ENCODE measurements around the gene RAB17. TPM values are rescaled to one million over a fixed set of nuclear protein-coding genes. Genes with fewer than 3 reads are reported as not detected.

The RAB17 gene
- total RNA-seq, 1 experiment from 2014 or later, result 0.21 TPM

- no peaks in the 10 kb centered on the region for H3K4me1 ChIP-seq (replicated peaks)
- H3K9me3 ChIP-seq (replicated peaks), result no peaks in the 10 kb centered on the region
- H3K27me3 ChIP-seq (replicated peaks), result no peaks in the 10 kb centered on the region
- H3K4me3 ChIP-seq, result no peak overlapping the region
- H3K36me3 ChIP-seq, result no peaks in the 10 kb centered on the region
- DNase-seq (ENCODE audit: low read depth in 1 of 2, low spot score in 2 of 2), result no peak
- no peak overlapping the region for H3K27ac ChIP-seq
These were observed 58.4 kb downstream of the RAB17 start for GRCh38 chr2:237532160-237532559.

DNA sequence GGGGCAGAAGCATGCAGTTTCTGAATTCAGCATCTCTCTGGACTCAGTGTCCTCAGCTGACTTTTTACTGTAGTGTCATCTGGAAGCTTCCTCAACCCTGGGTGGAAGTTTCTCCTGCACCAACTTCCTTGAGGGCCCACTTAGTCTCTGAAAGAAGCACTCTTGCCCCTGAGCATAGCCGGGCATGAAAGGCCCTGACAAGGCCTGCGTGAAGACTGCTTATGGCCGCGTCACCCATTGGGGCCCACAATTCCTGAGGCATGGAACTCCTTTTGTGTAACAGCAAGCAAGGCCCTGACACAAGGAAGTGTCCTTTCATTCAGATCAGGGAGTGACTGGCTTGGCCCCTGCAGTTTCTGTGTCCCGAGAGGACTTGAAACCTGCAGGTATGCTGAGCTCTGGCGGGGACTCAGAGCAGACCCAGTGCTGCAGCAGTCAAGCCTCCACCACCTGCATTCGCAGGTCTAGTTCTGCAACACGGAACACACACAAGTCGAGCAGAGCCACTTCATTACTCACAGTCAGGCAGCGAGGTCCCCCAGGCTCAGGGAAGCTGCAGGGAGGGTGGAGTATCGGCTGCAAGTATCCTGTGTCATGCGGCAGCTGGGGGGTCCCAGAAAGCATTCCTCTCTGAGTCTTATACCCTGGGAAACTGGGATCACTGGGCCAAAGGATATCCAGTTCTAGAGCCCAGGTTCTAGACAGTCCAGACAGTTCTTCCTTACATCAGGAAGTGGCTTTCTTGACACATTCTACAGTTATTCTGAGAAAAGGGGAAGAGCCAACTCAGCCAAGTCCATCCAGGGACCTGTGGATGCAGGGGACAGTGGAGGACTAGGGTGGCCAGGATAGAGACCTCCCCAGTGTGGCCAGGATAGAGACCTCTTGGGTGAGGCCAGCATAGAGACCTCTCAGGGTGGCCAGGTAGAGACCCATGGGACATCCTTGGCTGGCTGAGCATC lies 59.8 kb downstream of the RAB17 start:
- Histone ChIP-seq H3K9me3 (replicated peaks) (no peaks in the 10 kb centered on the region; the same call in 1 of the 2 replicates), H3K4me3 (no peak overlapping the region), H3K27me3 (replicated peaks) (no peaks in the 10 kb centered on the region), H3K4me1 (replicated peaks) (no peaks in the 10 kb centered on the region), H3K36me3 (no peaks in the 10 kb centered on the region), H3K27ac (no peak overlapping the region)
- DNase-seq (ENCODE audit: low read depth in 1 of 2, low spot score in 2 of 2), result no peak

GRCh38 chr2:237529452-237530402 lies 60.8 kb downstream of the RAB17 start:
- Histone ChIP-seq H3K27ac (no peak overlapping the region), H3K4me3 (no peak overlapping the region), H3K36me3 (no peaks in the 10 kb centered on the region), H3K4me1 (replicated peaks) (no peaks in the 10 kb centered on the region), H3K9me3 (replicated peaks) (no peaks in the 10 kb centered on the region; the same call in 1 of the 2 replicates), H3K27me3 (replicated peaks) (no peaks in the 10 kb centered on the region)
- DNase-seq (ENCODE audit: low read depth in 1 of 2, low spot score in 2 of 2), result no peak

DNA sequence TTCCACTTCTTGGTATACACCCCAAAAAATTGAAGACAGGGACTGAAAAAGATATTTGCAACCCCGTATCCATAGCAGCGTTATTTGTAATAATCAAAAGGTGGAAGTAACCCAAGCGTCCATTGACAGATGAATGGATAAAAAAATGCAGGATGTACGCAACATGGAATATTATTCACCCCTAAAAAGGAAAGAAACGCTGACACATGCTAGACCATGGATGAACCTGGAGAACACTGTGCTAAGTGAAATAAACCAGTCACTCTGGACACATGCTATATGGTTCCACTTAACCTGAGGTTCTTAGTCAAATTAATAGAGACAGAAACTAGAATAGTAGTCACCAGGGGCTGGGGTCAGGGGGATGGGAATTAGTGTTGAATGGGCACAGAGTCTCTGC lies 62.8 kb downstream of the RAB17 start:
- H3K27me3 ChIP-seq (replicated peaks), result no peaks in the 10 kb centered on the region
- DNase-seq (ENCODE audit: low read depth in 1 of 2, low spot score in 2 of 2), result no peak
- H3K36me3 ChIP-seq, result no peaks in the 10 kb centered on the region
- no peaks in the 10 kb centered on the region; the same call in 1 of the 2 replicates for H3K9me3 ChIP-seq (replicated peaks)
- no peaks in the 10 kb centered on the region for H3K4me1 ChIP-seq (replicated peaks)
- no peak overlapping the region for H3K4me3 ChIP-seq
- no peak overlapping the region for H3K27ac ChIP-seq

DNA sequence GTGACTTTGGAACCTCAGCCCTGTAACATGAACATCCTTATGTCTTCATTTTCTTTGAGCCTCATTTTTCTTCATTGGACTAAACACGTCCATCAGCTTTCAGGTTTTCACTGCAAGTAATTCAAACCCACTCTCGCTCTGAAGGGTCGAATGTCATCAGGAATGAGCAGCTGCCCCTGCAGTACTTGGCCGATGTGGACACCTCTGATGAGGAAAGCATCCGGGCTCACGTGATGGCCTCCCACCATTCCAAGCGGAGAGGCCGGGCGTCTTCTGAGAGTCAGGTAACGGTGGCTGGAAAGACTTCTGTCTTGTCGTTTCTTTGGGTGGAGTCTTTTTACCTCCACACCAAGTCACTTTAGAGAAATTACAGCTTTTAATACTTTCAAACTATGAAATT lies 63.3 kb downstream of the RAB17 start:
- Histone ChIP-seq H3K27ac (no peak overlapping the region), H3K36me3 (no peaks in the 10 kb centered on the region), H3K27me3 (replicated peaks) (no peaks in the 10 kb centered on the region), H3K4me3 (no peak overlapping the region), H3K4me1 (replicated peaks) (no peaks in the 10 kb centered on the region), H3K9me3 (replicated peaks) (no peaks in the 10 kb centered on the region; the same call in 1 of the 2 replicates)
- DNase-seq (ENCODE audit: low read depth in 1 of 2, low spot score in 2 of 2), result no peak

- Histone ChIP-seq H3K36me3 (no peaks in the 10 kb centered on the region), H3K27me3 (replicated peaks) (no peaks in the 10 kb centered on the region), H3K9me3 (replicated peaks) (no peaks in the 10 kb centered on the region; the same call in 1 of the 2 replicates), H3K27ac (no peak overlapping the region), H3K4me3 (no peak overlapping the region), H3K4me1 (replicated peaks) (no peaks in the 10 kb centered on the region)
- no peak for DNase-seq (ENCODE audit: low read depth in 1 of 2, low spot score in 2 of 2)
These were observed 64.9 kb downstream of the RAB17 start for GRCh38 chr2:237525559-237526157.

GRCh38 chr2:237524631-237525030 lies 65.9 kb downstream of the RAB17 start:
- no peak for DNase-seq (ENCODE audit: low read depth in 1 of 2, low spot score in 2 of 2)
- no peaks in the 10 kb centered on the region for H3K27me3 ChIP-seq (replicated peaks)
- no peaks in the 10 kb centered on the region; the same call in 1 of the 2 replicates for H3K9me3 ChIP-seq (replicated peaks)
- H3K27ac ChIP-seq, result no peak overlapping the region
- no peak overlapping the region for H3K4me3 ChIP-seq
- no peaks in the 10 kb centered on the region for H3K36me3 ChIP-seq
- H3K4me1 ChIP-seq (replicated peaks), result no peaks in the 10 kb centered on the region

Other genes starting within 250 kb of the RAB17 start
- gene COL6A3, start 176.6 kb downstream of the RAB17 start, total RNA-seq (2014; rRNA removed; shearing (Covaris generic)), result 160 and 243 TPM in 2 replicates
- 0.50 TPM in 1 of 2 replicates, not detected in the other for gene MLPH, start 103.5 kb downstream of the RAB17 start, total RNA-seq (2014; rRNA removed; shearing (Covaris generic))
- gene PRLH, start 24.2 kb downstream of the RAB17 start, total RNA-seq (2014; rRNA removed; shearing (Covaris generic)), result not detected in 2 replicates
- 49.5 and 76.7 TPM in 2 replicates for gene LRRFIP1, start 36.9 kb upstream of the RAB17 start, total RNA-seq (2014; rRNA removed; shearing (Covaris generic))
- 0.08 and 0.19 TPM in 2 replicates for gene RBM44, start 208.0 kb upstream of the RAB17 start, total RNA-seq (2014; rRNA removed; shearing (Covaris generic))

All from SJSA1 (cell line).